ENCODE measurements around the gene ANKRD30A.

GRCh38 chr10:37095792-37096573 lies 29.4 kb upstream of the ANKRD30A start:
- TF ChIP-seq POLR2A (IDR thresholded peaks at IDR 0.05) = no peak
- TF ChIP-seq, protein P1, sequence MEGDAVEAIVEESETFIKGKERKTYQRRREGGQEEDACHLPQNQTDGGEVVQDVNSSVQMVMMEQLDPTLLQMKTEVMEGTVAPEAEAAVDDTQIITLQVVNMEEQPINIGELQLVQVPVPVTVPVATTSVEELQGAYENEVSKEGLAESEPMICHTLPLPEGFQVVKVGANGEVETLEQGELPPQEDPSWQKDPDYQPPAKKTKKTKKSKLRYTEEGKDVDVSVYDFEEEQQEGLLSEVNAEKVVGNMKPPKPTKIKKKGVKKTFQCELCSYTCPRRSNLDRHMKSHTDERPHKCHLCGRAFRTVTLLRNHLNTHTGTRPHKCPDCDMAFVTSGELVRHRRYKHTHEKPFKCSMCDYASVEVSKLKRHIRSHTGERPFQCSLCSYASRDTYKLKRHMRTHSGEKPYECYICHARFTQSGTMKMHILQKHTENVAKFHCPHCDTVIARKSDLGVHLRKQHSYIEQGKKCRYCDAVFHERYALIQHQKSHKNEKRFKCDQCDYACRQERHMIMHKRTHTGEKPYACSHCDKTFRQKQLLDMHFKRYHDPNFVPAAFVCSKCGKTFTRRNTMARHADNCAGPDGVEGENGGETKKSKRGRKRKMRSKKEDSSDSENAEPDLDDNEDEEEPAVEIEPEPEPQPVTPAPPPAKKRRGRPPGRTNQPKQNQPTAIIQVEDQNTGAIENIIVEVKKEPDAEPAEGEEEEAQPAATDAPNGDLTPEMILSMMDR (IDR thresholded peaks at IDR 0.05) = no peak
